ENCODE measurements around the gene SIGLEC15.

SIGLEC15 gene

DNA sequence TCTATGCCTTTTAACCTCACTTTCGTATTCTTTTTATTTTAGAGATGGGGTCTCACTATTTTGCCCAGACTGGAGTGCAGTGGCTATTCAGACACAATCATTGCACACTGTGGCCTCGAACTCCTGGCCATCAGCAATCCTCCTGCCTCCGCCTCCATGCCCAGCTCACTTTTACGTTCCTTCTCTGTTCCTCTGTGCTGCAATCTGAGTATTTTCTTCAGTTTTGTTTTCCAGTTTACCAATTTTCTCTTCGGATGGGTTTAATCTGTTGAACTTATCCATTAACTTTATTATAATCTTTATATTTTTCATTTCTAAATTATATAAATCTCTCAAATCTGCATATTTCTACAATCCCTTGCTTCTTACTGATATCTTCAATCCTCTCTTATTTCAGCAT, 38.6 kb downstream of the SIGLEC15 start:
- H3K27me3 ChIP-seq (ENCODE audit: insufficient read depth, poor library complexity, severe bottlenecking) = no peaks in the 10 kb centered on the region
- no peak for DNase-seq (ENCODE audit: low read depth in 1 of 2, low spot score in 1 of 2)
- H3K27ac ChIP-seq (replicated peaks) = no peak overlapping the region

DNA sequence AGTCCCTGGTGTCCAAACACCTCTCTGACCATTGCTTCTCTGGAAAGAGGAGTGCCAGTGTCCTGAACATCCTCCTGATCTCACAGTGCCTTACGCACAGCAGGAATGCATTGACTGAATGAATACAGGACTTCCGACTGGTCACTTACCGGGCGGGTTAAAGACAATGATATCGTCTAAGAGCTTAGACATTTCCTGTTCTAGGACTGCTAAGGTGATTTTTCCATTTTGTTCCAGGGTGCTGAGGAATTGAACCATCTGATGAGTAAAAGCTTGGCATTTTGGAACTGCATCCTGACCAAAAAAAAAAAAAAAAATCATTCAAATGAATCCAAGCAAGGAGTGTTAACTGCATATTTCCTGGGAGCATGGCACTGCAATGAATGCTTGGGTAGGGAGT, 40.0 kb downstream of the SIGLEC15 start:
- Histone ChIP-seq H3K27me3 (ENCODE audit: insufficient read depth, poor library complexity, severe bottlenecking) (no peaks in the 10 kb centered on the region), H3K27ac (replicated peaks) (no peak overlapping the region), H3K4me3 (replicated peaks; ENCODE audit: insufficient read depth, low read length) (no peak overlapping the region)
- DNase-seq (ENCODE audit: low read depth in 1 of 2, low spot score in 1 of 2) = no peak
- TF ChIP-seq, protein P1, sequence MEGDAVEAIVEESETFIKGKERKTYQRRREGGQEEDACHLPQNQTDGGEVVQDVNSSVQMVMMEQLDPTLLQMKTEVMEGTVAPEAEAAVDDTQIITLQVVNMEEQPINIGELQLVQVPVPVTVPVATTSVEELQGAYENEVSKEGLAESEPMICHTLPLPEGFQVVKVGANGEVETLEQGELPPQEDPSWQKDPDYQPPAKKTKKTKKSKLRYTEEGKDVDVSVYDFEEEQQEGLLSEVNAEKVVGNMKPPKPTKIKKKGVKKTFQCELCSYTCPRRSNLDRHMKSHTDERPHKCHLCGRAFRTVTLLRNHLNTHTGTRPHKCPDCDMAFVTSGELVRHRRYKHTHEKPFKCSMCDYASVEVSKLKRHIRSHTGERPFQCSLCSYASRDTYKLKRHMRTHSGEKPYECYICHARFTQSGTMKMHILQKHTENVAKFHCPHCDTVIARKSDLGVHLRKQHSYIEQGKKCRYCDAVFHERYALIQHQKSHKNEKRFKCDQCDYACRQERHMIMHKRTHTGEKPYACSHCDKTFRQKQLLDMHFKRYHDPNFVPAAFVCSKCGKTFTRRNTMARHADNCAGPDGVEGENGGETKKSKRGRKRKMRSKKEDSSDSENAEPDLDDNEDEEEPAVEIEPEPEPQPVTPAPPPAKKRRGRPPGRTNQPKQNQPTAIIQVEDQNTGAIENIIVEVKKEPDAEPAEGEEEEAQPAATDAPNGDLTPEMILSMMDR (IDR thresholded peaks at IDR 0.05; ENCODE audit: insufficient read depth, low read length) = no peak
- TF ChIP-seq POLR2AphosphoS5 (IDR thresholded peaks at IDR 0.05; ENCODE audit: low read depth) (no peak), GABPA (IDR thresholded peaks at IDR 0.05; ENCODE audit: low read depth) (no peak), SPI1 (IDR thresholded peaks at IDR 0.05; ENCODE audit: borderline replicate concordance, low read depth) (no peak)
- TF ChIP-seq, protein P2, sequence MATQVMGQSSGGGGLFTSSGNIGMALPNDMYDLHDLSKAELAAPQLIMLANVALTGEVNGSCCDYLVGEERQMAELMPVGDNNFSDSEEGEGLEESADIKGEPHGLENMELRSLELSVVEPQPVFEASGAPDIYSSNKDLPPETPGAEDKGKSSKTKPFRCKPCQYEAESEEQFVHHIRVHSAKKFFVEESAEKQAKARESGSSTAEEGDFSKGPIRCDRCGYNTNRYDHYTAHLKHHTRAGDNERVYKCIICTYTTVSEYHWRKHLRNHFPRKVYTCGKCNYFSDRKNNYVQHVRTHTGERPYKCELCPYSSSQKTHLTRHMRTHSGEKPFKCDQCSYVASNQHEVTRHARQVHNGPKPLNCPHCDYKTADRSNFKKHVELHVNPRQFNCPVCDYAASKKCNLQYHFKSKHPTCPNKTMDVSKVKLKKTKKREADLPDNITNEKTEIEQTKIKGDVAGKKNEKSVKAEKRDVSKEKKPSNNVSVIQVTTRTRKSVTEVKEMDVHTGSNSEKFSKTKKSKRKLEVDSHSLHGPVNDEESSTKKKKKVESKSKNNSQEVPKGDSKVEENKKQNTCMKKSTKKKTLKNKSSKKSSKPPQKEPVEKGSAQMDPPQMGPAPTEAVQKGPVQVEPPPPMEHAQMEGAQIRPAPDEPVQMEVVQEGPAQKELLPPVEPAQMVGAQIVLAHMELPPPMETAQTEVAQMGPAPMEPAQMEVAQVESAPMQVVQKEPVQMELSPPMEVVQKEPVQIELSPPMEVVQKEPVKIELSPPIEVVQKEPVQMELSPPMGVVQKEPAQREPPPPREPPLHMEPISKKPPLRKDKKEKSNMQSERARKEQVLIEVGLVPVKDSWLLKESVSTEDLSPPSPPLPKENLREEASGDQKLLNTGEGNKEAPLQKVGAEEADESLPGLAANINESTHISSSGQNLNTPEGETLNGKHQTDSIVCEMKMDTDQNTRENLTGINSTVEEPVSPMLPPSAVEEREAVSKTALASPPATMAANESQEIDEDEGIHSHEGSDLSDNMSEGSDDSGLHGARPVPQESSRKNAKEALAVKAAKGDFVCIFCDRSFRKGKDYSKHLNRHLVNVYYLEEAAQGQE (IDR thresholded peaks at IDR 0.05; ENCODE audit: insufficient replicate concordance, low read depth) = no peak

More for the DNA sequence above, 38.6 kb downstream of the SIGLEC15 start:
- TF ChIP-seq GABPA (IDR thresholded peaks at IDR 0.05; ENCODE audit: low read depth) (no peak), SPI1 (IDR thresholded peaks at IDR 0.05; ENCODE audit: borderline replicate concordance, low read depth) (no peak), POLR2AphosphoS5 (IDR thresholded peaks at IDR 0.05; ENCODE audit: low read depth) (no peak)
- TF ChIP-seq, protein P2 (IDR thresholded peaks at IDR 0.05; ENCODE audit: insufficient replicate concordance, low read depth) = no peak
- TF ChIP-seq, protein P1 (IDR thresholded peaks at IDR 0.05; ENCODE audit: insufficient read depth, low read length) = no peak
- no peak overlapping the region for H3K4me3 ChIP-seq (replicated peaks; ENCODE audit: insufficient read depth, low read length)

DNA sequence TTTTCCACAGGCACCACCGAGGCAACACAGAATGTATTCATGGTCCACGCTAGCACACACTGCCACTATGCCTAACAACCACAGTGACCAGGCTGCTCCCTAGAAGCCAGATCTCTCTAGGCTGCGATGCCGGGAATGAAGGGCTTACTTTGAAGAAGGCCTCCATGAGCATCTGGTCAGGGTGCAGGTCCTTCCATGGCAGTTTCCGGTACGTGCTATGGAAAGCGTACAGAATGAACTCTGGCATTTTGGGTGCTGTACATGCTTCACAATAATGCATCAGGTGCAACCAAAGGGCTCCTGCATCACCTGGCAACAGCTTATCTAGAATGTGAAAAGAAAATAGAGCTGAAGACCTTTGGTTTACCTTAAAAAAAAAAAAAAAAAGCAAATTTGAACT, 44.9 kb downstream of the SIGLEC15 start:
- Histone ChIP-seq H3K27ac (replicated peaks) (no peak overlapping the region), H3K27me3 (ENCODE audit: insufficient read depth, poor library complexity, severe bottlenecking) (no peaks in the 10 kb centered on the region), H3K4me3 (replicated peaks; ENCODE audit: insufficient read depth, low read length) (no peak overlapping the region)
- no peak for DNase-seq (ENCODE audit: low read depth in 1 of 2, low spot score in 1 of 2)
- TF ChIP-seq POLR2AphosphoS5 (IDR thresholded peaks at IDR 0.05; ENCODE audit: low read depth) = no peak
- no peak for TF ChIP-seq GABPA (IDR thresholded peaks at IDR 0.05; ENCODE audit: low read depth)

DNA sequence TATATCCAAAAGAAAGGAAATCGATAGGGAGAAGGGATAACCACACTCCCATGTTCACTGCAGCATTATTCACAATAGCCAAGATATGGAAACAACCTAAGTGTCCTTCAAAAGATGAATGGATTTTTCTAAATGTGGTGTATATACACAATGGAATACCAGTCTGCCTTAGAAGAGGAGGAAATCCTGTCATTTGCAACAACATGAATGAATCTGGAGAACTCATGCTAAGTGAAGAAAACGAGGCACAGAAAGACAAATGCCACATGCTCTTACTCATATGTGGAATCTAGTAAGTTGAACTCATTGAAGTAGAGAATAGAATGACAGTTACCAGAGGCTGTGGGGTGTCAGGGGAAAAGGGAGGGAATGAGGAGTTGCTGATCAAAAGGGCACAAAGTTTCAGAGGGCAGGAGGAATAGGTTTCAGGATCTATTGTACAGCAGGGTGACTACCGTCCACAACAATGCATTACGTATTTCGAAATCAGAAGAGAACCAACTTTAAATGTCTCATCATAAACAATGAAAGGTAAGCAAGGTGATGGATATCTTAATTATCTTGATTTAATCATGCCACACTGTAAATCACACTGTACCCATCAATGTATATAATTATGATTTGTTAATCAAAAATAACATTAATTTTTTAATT, 46.1 kb downstream of the SIGLEC15 start:
- no peak overlapping the region for H3K4me3 ChIP-seq (replicated peaks; ENCODE audit: insufficient read depth, low read length)
- TF ChIP-seq POLR2AphosphoS5 (IDR thresholded peaks at IDR 0.05; ENCODE audit: low read depth) (no peak), GABPA (IDR thresholded peaks at IDR 0.05; ENCODE audit: low read depth) (no peak), SPI1 (IDR thresholded peaks at IDR 0.05; ENCODE audit: borderline replicate concordance, low read depth) (no peak)
- TF ChIP-seq, protein P2 (IDR thresholded peaks at IDR 0.05; ENCODE audit: insufficient replicate concordance, low read depth) = no peak
- TF ChIP-seq, protein P1 (IDR thresholded peaks at IDR 0.05; ENCODE audit: insufficient read depth, low read length) = no peak
- no peak overlapping the region for H3K27ac ChIP-seq (replicated peaks)
- H3K27me3 ChIP-seq (ENCODE audit: insufficient read depth, poor library complexity, severe bottlenecking) = no peaks in the 10 kb centered on the region
- DNase-seq (ENCODE audit: low read depth in 1 of 2, low spot score in 1 of 2) = no peak

Measured in HL-60 (cell line).